GM12878 (cell line): ENCODE results near the gene CAPN14. TPM values are rescaled to one million over a fixed set of nuclear protein-coding genes. Genes with fewer than 3 reads are reported as not detected.

Experiments used
- ATAC-seq: fragments of 200-7000 bp; cut with Tn5 transposase; 3 replicates; pipeline ENCODE4 v1.9.1; 2020; ENCODE audit warnings: mild to moderate bottlenecking, moderate library complexity
- BruUV-seq: library from RNA; stranded (reverse); fragments of 400-500 nt; replicated peaks from 2 replicates; lab custom pipeline; 2021; lab: Mats Ljungman, UMichigan
- CTCF ChIA-PET: fragments of 300-600 bp; sonication (Branson Sonifier 250); formaldehyde crosslinking; extraction: SDS; loops from one replicate; lab custom pipeline; 2021; ENCODE audit warnings: inconsistent platforms; lab: Yijun Ruan, JAX
- POLR2A ChIA-PET: fragments of 350-600 bp; formaldehyde crosslinking; extraction: SDS; loops from one replicate; lab custom pipeline; 2021; ENCODE audit warnings: inconsistent platforms; lab: Charles Lee
- RAD21 ChIA-PET: fragments of 300-600 bp; sonication (Branson Sonifier 250); formaldehyde crosslinking; loops from one replicate; lab custom pipeline; 2023; ENCODE audit warnings: antibody characterized with exemption; ENCODE audit not compliant: unreplicated experiment; lab: Charles Lee
- SMC1A ChIA-PET: fragments of 300-600 bp; sonication (Branson Sonifier 250); formaldehyde crosslinking; loops from one replicate; lab custom pipeline; 2023; ENCODE audit not compliant: unreplicated experiment, uncharacterized antibody; lab: Charles Lee
- DNase-seq: peaks from one replicate; pipeline ENCODE4 v3.0.0-alpha.2; 2011; ENCODE audit warnings: low read depth, low spot score
- FAIRE-seq: peaks from 3 replicates; lab custom pipeline; 2011; peaks lifted over from hg19 to GRCh38; lab: Jason Lieb, UNC
- H2AFZ ChIP-seq: 2 replicates; pipeline ENCODE4 v1.6.0; 2011; ENCODE audit warnings: low read depth, low read length, control low read depth; ENCODE audit not compliant: control insufficient read depth
- H3K27ac ChIP-seq: 2 replicates; pipeline ENCODE4 v1.5.1; 2011; ENCODE audit warnings: control low read depth; ENCODE audit not compliant: control insufficient read depth, insufficient read depth
- H3K27me3 ChIP-seq, 2 experiments: replicated peaks in 1 of 2; 2 replicates each; pipeline versions ENCODE4 v1.6.0 to v1.6.1; 2011; ENCODE audit warnings: low read length in 1 of 2; ENCODE audit not compliant: control insufficient read depth in 2 of 2, insufficient read depth in 2 of 2
- H3K36me3 ChIP-seq, 2 experiments: 2 replicates each; pipeline ENCODE4 v1.5.1; 2011; ENCODE audit warnings: low read length in 1 of 2; ENCODE audit not compliant: control insufficient read depth in 2 of 2, insufficient read depth in 2 of 2
- H3K4me1 ChIP-seq: 2 replicates; pipeline ENCODE4 v1.6.1; 2011; ENCODE audit warnings: mild to moderate bottlenecking, low read length, moderate library complexity, mixed read lengths; ENCODE audit not compliant: control insufficient read depth, insufficient read depth
- H3K4me2 ChIP-seq: 2 replicates; pipeline ENCODE4 v1.6.0; 2011; ENCODE audit warnings: control low read depth; ENCODE audit not compliant: control insufficient read depth, insufficient read depth
- H3K4me3 ChIP-seq: fragments of 200-600 bp; sonication (generic); 2 replicates; pipeline ENCODE4 v1.5.1; 2016
- H3K79me2 ChIP-seq: 2 replicates; pipeline ENCODE4 v1.6.0; 2011; ENCODE audit warnings: low read length; ENCODE audit not compliant: control insufficient read depth, insufficient read depth
- H3K9ac ChIP-seq: 2 replicates; pipeline ENCODE4 v1.8.0; 2011; ENCODE audit warnings: low read length, control low read depth, mixed read lengths; ENCODE audit not compliant: control insufficient read depth, insufficient read depth
- H3K9me3 ChIP-seq: replicated peaks from 3 replicates; pipeline ENCODE4 v1.5.1; 2011; ENCODE audit warnings: mild to moderate bottlenecking, low read length; ENCODE audit not compliant: control insufficient read depth, insufficient read depth
- H4K20me1 ChIP-seq: 2 replicates; pipeline ENCODE4 v1.6.0; 2011; ENCODE audit not compliant: control insufficient read depth, insufficient read depth
- ATF7 ChIP-seq: fragments of 450-650 bp; IDR thresholded peaks from 2 replicates; pipeline ENCODE4 v1.6.1; 2016; ENCODE audit warnings: low read depth, mild to moderate bottlenecking
- CBX5 ChIP-seq: sonication (generic); IDR thresholded peaks from 2 replicates; pipeline ENCODE4 v1.6.1; 2016; ENCODE audit warnings: low read depth, moderate library complexity, mild to moderate bottlenecking, inconsistent platforms
- CEBPB ChIP-seq, 2 experiments: fragments of 150-350 bp in 1 of 2; IDR thresholded peaks; 2 replicates each; pipeline ENCODE4 v1.6.1; 2012 to 2014; ENCODE audit warnings: low read depth in 2 of 2, low read length in 2 of 2, borderline replicate concordance in 1 of 2, inconsistent platforms in 1 of 2
- SP1 ChIP-seq: IDR thresholded peaks from one replicate; pipeline ENCODE4 v1.6.1; 2011; ENCODE audit warnings: low read depth, low read length
- SREBF2 ChIP-seq: IDR thresholded peaks from 2 replicates; pipeline ENCODE4 v1.6.1; 2012; ENCODE audit warnings: mild to moderate bottlenecking, low read length
- TARDBP ChIP-seq: IDR thresholded peaks from 2 replicates; pipeline ENCODE4 v1.6.1; 2016; ENCODE audit warnings: borderline replicate concordance
- TCF12 ChIP-seq: IDR thresholded peaks from 2 replicates; pipeline ENCODE4 v1.6.1; 2011; ENCODE audit warnings: low read depth, mild to moderate bottlenecking, low read length
- YBX1 ChIP-seq: fragments of 450-650 bp; IDR thresholded peaks from 2 replicates; pipeline ENCODE4 v1.6.1; 2016; ENCODE audit warnings: antibody characterized with exemption
- WGBS: methylation state at CpG from one replicate; pipeline ENCODE4 v1.1.6; 2016; ENCODE audit warnings: low lambda C conversion rate; ENCODE audit not compliant: insufficient replicate concordance, insufficient coverage; ENCODE audit errors: missing lambda C conversion rate; 5-methylcytosine and 5-hydroxymethylcytosine counted together
- in situ Hi-C: fragments of 300-500 bp; cut with MboI; formaldehyde crosslinking; loops from 9 replicates; pipeline ENCODE4 v1.14.3; 2018; ENCODE audit warnings: mixed read lengths
- intact Hi-C: fragments of 100-400 bp; cut with micrococcal nuclease; formaldehyde crosslinking; loops from one replicate; pipeline ENCODE4 v1.14.2; 2022; ENCODE audit not compliant: unreplicated experiment
- polyA plus RNA-seq, 11 experiments: library from polyadenylated mRNA; depleted of rRNA in 4 of 11; unstranded in 6 of 11; stranded (reverse) in 5 of 11; fragments of >200 nt; fragmentation: Nextera tagmentation in 4 of 11; fragmentation: Illumina TruSeq in 1 of 11; extraction: Ambion mirVana in 4 of 11; extraction: Trizol in 1 of 11; gene quantifications; 1 replicate in 1 of 11; 2 replicates in 10 of 11; pipeline versions ENCODE4 v1.2.1 to v1.2.3, GENCODE V29; 2011 to 2016; ENCODE audit warnings: inconsistent platforms in 2 of 11, missing spikeins in 2 of 11, low read depth in 1 of 11
- total RNA-seq, 4 experiments: library from RNA; depleted of rRNA in 3 of 4; stranded (reverse); fragments of >200 nt in 3 of 4; fragmentation: Illumina TruSeq in 1 of 4; extraction: Trizol in 1 of 4; gene quantifications; 2 replicates each; pipeline versions ENCODE4 v1.2.1 to v1.2.3, GENCODE V29; 2013 to 2021

CAPN14 gene
- total and polyA plus RNA-seq, 10 of the 15 experiments (the other 5 are each of a cell fraction or from before 2014, with no cell fraction given) = 0.08 to 1.5 (median 1.1) TPM

DNA sequence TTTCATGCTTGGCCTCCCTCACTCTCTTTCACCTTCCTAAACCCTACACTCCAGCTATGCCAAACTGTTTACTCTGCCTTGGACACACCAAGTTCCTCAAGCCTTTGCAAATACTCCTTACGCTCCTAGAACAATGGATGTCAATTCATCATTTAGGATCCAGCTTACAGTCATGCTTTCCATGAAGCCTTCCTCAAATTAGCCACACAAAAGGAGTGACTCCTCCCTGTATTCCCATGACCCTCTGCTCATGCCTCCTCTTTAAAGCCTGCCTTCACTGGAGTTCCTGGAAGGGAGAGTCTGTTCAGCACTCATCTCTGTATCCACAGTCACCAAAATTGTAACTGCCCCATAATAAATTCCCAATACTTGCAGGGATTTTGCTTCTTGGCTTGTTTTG is 15.9 kb upstream of the CAPN14 start:
- Histone ChIP-seq H3K27ac (no peak overlapping the region), H3K9ac (0 out of 2 replicates have a peak overlapping the region, but pooled peaks have one; percentile 5), H4K20me1 (no peaks in the 10 kb centered on the region), H3K36me3 (no peaks in the 10 kb centered on the region), H3K27me3 (no peaks in the 10 kb centered on the region), H2AFZ (peak overlapping the region; percentile 54), H3K4me3 (peak overlapping the region; percentile 48; the same call in 1 of the 2 replicates), H3K79me2 (no peaks in the 10 kb centered on the region), H3K9me3 (no peaks in the 10 kb centered on the region; the same call in 2 of the 3 replicates), H3K4me1 (no peaks in the 10 kb centered on the region; the same call in 1 of the 2 replicates), H3K4me2 (peak overlapping the region; percentile 75)
- ChIA-PET CTCF (interaction anchor here (0.9 to 7.4 kb wide), 12 partner anchors 11 to 522 kb away, joined by 3 to 68 read pairs (median 6); partner anchors contain the start of gene CAPN14), POLR2A (interaction anchor here (1.0 kb wide), 1 partner anchor 14 kb away, joined by 3 read pairs; no protein-coding TSS in a partner anchor), SMC1A (interaction anchor here (0.8 to 5.1 kb wide), 6 partner anchors 22 to 100 kb away, joined by 3 to 30 read pairs (median 4); no protein-coding TSS in a partner anchor), RAD21 (interaction anchor here (0.7 to 5.3 kb wide), 6 partner anchors 22 to 100 kb away, joined by 3 to 35 read pairs (median 4); no protein-coding TSS in a partner anchor)
- WGBS = 100% methylated on average over 1 of the region's 1 CpG
- intact Hi-C loops = loop anchor here (2.0 kb wide), 1 partner anchor 100 kb away; no protein-coding TSS in a partner anchor
- ATAC-seq = no peak
- in situ Hi-C loops = no loop called here
- no TSS peak for BruUV-seq
- TF ChIP-seq YBX1 = no peak
- TF ChIP-seq ATF7 = no peak
- TF ChIP-seq TARDBP = no peak
- no peak for TF ChIP-seq CBX5
- TF ChIP-seq SP1 = no peak
- TF ChIP-seq CEBPB (IDR thresholded peaks at IDR 0.05; ENCODE audit: borderline replicate concordance in 1 of 2, low read depth in 2 of 2, low read length in 2 of 2) = no peak
- no peak for TF ChIP-seq SREBF2
- no peak for TF ChIP-seq TCF12
- no peak for DNase-seq
- FAIRE-seq = no peak
